Activated CD8-positive, alpha-beta memory T cell treated with anti-CD3 and anti-CD28 coated beads, Interleukin-2, amount 50 U/mL, for 24 hours (primary cell): ENCODE measurements around the gene C17orf50.

Source experiments
- DNase-seq: peaks from one replicate; pipeline ENCODE4 v3.0.0-alpha.2; 2020; ENCODE audit errors: extremely low read depth

C17orf50 gene

DNA sequence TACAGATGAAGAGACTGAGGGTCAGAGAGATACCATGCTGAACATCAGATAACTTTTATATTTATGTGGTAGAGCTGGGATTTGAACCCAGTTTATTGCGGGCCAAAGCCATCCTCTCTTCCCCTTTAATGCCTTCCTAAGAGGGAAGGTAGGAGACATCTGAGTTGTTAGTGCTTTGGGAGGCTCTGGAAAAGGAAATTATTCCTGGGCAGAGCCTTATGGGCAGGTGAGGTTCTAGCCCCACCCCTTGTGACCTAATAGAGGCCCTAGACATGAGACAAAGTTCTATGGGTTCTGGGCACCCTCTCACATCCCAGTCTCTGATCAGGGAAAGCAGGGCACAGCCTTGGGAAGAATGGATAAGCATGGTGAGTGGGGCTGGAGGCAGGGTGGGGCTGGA, at the start of gene C17orf50:
C17orf50 (plus strand) TSS at position 301 of the 400 bp plus-strand sequence; CDS start at position 356, 55 bp downstream.
- no peak for DNase-seq

DNA sequence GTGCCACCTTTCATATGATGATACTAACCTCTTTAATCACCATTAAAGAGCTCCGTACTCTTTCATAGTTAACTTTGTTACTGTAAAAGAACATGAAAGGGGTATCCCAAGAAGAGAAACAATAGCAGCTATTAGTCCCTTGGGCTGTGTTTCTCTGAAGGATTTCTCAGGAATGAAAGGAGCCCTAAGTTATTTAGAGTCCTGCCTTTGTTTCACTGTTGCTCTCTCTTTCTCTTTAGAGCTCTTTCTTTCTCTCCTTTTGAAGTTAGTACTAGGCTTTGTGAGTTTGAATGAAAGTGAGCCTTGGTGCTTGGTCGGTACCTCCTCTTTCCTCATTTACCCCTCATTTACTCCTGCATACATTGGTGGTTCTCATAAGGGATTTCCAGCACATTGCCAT, 49.7 kb upstream of the C17orf50 start:
- DNase-seq = no peak

DNA sequence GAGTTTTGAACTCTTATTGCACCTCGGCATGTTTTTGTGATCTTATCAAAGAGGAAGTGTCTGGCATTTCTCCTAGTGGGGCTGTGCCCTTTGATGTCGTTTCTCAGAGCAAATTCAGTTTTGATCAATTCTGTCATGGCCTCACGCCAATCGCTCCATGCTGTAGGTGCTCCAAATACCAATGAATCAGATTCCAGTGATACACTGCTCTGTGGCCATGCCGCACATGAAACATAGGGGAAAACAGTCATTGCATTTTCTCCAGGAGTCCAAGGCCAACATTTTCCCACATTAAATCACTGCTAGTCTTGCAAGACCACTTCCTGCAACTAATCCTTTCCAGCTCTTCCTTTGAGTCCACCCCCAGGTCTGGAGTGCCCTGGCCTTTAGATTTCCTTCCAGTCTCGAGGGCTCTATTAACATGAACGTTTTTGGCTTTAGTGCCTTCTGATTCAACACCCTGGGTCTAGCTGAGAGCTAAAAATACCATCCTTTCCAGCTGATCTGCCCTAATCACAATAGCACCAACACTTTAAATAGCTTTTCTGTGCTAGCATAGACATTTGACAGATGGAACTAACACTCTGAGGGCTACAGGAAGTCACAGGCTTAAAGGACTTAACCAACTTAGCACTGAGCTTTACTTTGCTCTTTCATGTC, 47.5 kb upstream of the C17orf50 start:
- no peak for DNase-seq

DNA sequence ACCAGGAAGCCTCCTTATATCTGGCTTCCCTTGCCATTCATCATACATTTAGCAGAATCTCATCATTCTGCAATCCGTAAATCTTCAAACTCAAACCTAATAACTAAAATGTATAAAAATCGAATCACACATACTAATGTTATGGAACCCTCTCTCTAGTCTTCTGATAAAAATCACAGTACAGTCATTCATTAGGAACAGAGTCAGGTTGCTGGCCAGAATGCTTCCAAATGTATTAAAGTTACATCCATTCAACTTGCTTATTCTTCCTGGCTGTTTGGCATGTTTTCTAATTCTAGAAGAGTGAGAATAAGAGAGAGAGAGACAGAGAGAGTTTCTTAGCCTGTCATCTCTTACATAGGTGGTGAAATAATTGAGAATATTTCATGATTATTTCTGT, 45.7 kb upstream of the C17orf50 start:
- no peak for DNase-seq

DNA sequence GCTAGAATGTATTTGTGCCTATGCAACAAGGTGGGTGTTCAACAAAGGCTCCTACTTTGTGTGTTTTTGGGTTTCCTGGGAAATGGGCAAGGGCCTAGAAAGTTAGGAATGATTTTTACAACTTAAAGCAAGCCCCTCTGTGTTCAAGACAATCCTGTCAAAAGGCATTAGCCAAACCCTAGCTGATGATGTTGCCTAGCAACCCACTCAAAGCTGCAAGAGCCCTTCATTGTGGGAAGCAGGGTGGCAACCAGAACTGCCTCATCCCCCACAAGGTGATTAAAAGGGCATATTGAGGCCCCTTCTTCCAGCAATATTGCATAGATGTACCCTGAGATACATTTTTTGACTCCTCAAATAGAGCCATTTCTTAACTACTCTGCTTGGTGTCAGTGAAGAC, 45.3 kb upstream of the C17orf50 start:
- DNase-seq = no peak

DNA sequence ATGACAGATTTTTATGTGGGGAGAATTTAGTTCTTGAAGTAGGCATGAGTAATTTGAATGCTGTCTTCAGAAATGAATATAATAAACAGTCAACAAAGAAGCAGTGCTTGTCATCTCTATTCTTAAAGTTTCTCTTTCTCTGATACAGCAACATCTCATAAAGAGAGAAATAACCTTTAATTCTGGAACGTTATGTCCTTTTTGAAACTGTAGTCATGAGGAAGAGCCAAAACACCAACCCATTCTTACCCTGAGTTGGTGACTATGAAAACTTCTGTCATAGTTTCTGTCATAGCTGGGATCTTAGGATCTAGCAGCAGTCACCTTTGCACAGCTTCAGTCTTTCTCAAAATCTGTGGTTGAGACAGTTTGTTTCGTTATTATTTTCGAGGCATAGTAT, 44.5 kb upstream of the C17orf50 start:
- DNase-seq = no peak

DNA sequence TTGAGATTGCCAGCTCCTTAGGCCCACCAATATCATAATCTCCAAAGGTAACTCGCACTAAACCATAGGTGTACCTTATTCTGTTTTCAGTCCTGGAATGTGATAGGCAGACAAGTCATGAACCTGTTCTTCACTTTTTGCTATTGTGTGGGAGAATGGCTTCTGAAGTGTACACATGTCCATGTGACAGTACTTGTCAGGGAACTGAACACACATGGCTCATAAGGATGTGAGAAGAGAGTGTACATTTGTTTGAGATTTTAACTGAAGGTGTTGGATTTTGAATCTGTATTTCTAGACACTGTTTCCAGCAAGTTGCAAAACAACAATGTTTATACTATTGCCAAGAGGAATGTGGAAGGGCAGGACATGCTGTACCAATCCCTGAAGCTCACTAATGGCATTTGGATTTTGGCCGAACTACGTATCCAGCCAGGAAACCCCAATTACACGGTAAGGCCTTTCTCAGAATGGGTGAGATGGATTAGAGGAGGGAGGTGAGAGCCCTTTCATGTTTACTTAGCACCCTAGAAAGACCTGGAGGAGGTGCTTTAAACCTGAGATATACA, 43.7 kb upstream of the C17orf50 start:
- no peak for DNase-seq

DNA sequence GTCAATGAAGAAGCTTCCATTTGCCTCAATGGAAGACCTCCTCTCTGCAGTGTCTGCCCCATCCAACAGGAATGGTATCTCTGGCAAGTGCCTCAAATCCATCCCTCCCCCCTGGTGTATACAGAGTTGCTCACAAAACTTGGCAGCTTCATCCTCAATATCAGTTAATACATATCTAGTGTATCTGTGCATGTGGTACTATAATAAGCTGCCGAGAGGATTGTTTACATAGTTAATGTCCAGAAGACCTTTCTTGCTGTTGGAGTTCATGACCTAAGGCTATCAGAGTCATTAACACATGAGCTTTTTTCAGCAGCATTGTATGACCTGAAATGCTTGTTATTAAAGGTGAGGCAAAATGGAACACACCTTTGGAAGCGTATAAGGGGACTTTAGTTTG, 43.2 kb upstream of the C17orf50 start:
- no peak for DNase-seq

DNA sequence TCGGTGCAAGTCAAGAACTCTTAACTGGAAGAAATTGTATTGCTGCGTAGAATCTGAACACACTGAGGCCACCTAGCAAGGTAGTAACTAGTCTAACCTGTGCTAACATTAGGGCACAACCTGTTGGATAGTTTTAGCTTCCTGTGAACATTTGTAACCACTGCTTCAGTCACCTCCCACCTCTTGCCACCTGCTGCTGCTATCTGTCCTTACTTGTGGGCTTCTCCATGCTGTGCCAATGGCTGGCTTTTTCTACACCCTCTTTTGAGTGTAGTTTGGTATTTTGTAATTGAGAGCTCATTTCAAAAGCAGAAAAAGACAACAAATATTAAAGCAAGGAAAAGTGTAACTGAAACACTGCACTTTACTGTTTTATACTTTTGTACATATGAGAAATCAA, 37.0 kb upstream of the C17orf50 start:
- no peak for DNase-seq

DNA sequence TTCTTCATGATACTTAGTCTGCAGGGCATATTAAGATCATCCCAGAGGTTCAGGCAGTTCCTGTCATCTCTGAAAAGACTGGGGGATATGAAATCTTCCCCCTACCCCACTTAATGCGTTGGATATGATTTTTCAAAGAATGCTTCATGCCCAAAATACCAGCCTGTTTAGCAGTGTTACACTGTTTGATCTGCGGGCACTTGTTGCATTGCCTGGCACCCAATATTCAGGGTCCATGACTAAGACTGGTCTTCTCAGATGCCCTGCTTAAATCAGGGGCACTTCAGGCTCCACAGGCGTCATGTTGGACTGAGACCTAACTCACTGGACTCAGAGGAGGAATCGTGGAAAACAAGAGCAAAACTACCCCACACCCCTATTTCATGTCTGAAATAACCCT, 35.6 kb upstream of the C17orf50 start:
- DNase-seq = no peak

DNA sequence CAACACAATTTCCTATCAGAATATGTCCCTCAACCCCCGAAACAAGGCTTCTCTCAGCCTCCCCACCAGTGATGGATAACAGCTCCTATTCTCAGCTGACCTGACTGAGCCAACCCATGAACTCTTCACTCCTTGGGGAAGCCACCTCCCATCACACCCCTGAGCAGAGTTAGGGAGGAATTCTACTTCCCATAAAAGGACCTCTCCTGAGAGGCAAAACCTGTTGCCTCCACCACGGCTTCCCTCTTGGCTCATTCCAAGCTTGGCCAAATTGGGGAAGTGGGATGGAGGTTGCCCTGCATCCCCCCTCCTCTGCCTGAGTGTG, 34.9 kb upstream of the C17orf50 start:
- no peak for DNase-seq

DNA sequence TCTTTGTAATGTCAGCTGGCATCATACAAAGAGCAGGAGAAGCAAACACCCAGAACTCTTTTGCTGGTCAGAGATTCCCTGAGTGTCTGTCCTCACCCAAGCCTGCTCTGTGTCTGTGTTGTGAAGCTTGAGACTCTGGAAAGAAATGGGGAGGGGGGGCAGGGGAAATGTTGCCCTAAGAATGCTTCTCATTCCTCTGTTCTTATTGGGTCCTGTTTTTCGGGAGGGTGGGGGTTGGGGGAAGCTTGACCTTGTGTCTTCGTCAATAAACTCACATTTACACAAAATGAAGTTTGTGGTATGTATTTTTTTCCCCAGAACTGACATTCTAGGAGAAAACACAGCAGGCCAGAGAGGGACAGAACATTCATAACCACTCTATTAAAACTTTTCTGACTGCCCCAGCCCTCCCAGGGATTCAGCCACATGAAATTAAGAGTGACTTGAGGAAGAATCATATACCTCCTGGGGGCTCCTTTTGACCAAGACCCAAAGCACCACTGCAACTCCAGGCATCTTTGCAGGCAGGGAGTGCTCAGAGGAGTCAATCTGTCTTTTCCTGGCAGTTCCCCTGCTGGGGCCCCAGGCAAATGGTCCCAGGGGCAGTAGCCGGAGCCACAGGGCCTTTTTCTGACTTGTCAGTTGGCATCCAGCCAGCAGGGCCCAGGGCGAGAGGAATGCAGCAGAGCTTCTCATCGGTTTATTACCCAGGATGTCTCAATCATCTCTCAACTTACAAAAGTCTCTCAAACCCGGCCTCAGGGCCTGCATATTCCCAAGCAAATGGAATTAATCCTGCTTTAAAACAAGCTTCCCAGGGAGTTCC, 34.3 kb upstream of the C17orf50 start:
- DNase-seq = no peak

DNA sequence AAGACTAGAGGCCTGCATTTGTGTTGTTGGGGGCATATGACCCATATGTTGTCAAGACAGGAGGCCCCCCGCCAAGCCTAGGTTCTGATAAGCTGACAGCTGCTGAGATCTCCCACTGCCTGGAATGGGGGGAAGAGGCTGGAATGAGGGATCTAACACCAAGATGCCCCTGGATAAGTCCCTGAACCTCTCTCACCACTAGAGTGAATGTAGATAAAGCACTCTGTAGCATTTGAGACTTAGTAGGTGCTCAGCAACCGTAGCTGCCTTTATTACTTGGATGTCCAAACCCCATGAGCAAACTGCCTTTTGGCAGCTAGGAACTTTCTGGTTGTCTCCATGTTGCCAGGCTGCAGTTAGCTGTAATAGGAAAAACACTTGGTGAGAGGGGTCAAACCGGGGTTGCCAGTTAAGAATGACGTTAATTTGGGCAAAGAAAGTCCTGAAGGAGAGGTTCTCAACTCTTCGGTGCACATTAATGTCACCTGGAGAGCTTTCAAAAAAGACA, 33.7 kb upstream of the C17orf50 start:
- DNase-seq = no peak

DNA sequence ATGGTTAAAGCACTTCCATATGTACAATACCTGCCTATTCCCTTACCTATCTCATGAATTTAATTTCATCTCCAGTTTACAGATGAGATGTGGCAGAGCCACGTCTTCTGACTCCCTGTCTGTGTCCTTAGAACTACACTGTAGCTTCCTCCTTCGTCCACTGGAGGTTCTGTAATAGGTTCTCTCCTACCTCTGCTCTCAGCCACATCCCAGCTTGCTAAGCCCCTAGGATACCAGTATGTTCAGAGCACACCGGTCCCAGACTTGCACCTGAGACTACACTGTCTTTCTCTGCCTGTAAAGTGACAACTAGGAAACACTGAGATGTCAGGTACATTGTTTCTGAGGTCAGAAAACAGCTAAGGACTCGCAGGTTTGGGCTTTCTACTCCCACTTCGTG, 33.1 kb upstream of the C17orf50 start:
- DNase-seq = no peak

DNA sequence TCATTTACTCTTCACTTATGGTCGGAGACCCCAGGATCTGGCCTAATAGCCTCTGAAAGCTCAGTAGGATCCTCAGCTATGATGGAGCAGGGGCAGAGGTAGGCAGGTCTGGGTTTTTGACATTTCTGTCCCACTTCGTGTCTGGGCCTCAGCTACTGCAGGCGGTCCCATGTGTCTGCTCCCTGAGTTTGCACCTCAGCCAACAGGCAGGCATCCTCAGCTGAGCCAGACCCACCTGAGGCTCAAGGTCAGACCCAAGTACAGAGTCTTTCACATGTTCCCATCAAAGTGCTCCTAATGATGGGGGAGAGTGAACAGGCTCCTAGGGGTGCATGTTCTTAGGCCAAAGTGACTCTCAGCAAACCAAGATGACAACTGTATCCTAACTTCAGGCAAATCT, 32.1 kb upstream of the C17orf50 start:
- no peak for DNase-seq

DNA sequence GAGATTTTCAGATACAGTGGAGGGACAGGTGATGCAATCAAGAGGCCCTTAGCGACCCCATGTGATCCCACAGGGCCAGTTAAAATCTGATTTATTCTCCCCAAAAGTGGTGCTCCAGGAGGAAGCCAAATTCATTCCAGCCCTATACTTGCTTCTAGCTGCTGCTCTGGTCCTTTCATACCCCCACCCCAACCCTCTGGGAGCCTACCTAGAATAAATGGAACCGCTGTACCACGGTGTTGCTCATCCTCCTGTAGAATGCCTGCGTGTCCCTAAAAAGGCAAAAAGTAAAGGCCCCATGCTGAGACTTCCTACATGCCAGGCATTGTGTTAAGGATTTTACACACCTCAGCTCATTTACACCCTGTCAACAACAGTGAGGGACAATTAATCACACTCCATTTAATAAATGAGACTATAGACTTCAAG, 31.3 kb upstream of the C17orf50 start:
- no peak for DNase-seq

DNA sequence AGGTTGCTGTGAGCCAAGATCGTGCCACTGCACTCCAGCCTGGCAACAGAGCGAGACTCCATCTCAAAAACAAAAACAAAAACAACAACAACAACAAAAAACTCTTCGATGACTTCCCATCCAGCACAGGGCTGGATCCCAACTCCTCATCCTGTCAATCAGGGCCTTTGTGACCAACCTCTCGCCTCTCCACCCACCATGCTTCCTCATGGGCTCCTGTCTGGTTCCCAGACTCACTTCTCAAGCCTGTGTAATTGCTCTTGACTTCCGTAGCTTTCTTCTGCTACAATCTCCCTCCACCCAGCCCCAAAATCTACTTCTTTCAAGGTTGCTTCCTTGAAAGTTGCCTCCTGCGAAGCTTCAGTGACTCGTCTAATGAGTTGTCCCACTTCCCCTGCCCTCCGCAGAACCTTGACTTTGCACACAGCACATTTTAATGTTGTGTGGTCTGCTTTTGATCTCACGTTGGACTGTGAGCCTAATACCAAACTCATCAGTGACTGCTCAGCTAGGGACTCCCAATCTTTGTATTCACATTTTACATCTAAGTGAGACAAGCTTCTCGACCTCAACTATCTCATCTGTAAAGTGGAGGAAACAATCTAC, 30.2 kb upstream of the C17orf50 start:
- no peak for DNase-seq

DNA sequence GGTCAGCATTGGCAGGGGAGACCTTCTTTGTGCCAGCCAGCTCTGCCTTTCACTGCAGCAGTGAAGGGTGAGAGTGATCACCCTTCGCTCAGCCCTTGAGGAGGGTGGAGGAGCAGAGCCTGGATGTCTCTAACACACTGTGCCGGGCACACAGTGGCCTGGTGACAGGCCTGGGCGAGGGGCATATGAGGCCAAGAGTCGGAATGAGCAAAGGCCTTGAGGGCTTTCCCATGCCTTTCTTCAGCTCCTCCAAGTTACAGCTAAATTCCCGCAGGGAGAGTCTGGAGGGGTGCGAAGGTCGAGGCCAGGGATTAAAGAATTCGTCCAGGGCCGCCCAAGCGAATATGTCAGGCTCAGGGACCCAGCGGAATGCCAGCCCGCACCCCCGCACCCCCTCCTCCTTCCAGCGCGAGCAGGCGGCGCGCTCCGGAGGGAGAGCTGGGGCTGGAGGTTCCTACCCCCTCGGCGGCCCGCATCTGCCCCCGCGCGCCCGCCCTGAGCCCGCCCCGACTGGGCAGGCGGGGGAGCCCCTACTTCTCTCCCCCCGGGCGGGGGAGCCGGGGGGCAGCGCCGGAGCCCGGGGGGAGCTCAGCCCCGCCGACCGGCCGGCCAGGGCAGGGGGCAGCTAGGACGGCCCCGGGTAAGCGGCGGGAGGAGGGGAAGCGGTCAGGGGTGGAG, 29.3 kb upstream of the C17orf50 start, which contains the start of gene RASL10B:
RASL10B (plus strand) TSS at position 401 of the 678 bp plus-strand sequence. CDS start 3,546 bp downstream, outside the sequence.
- no peak for DNase-seq

DNA sequence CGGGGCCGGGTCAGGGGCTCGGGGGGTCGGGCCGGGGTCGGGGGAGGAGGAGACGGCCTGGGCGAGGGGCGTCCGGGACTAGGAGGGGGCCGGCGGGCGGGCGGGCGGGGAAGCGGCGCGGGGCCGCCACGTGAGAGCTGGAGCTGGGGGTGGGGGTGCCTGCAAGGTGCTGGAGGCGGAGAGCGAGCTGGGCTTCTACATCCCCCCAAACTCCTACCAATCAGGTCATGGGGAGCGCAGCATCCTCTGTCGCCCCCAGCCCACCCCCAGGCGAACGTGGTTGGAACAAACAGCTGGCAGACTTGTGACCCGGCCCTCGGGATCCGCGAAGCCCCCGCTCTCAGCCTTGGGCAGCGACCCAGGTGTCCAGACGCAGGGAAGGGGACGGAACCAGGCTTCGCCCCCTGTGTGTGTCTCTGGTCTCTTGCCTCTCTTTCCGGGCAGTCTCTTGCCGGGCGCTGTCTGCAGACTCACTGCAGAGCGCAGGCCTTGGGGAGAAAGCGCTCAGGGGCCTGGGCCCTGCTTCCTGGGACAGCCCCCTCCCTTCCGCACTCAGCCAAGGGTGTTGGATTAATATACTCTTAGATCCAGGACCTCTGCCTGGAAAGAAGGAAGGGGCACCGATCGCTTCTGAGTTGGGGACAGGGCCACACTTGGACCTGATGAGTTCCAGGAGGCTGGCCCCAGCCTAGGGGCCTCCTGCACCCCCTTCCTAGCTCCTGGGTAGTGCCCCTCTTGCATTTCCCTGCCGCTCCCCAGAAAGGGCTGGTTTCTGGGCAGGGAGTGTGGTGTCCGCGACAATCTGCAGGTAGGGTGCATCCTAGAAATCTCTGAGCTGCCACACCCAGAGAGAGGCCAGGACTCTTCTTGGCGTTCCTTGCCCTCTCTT, 28.5 kb upstream of the C17orf50 start:
- no peak for DNase-seq

DNA sequence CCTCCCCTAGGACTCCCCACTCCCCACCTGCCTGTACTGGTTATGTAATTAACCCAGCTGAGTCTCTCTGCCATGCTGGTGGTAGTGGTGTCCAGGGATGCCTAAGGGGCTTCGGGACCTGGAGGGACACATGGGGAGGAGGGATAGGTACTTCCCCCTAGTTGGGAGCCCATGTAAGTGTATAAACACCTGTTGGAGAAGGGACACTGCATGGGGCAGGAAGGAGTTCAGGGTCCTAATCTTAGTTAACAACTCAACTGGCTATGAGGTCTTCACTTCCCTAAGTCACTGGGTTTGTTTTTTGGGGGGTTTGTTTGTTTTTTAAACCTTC, 27.9 kb upstream of the C17orf50 start:
- no peak for DNase-seq

DNA sequence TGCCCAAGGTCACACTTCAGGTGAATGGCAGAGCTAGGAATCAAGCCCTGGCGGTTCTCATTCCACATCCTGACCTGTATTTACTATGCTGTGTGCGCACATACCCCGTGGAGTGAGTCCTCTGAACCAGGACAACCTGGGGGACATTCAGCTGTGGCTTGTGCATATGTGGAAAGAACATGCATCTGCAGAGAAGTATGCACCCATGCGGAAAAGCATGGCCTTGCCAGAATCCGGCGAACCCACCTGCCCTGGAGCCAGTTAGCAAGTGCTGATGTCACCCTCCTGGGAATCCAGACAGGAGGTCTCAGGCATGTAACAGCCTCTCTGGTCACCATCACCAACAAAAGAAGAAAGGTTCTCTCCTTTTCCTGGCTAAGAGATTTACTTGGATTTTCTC, 27.3 kb upstream of the C17orf50 start:
- DNase-seq = no peak
